ENCODE measurements around the gene DENND11.
A peak's percentile ranks its signal among the peaks of the same experiment; 100 is the strongest.

Gene DENND11

DNA sequence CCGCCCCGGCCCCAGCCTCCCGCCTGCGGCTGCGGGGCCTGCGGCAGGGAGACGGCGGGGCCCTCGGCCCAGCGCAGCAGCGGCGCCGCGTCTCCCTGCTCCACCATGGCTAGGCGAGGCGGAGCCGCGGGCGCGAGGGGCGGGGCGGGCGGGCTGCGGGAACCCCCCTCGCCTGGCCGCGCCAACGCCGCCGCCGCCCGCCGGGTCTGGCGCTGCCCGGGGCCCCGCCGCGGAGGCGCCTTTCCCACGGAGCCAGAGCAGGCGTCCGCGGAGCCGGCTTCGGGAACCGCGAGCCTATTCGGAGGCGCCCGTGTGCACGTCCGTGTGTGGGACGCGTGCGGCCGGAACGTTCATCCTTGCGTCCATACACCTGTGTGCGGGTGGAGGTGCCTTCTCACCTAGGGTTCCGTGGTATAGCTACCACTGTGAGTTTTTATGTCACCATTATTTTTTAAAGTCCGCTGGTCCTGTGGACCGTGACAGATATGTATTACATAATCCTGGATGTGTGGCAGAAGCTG is at the start of gene DENND11:
DENND11 (minus strand) TSS at position 120 of the 521 bp plus-strand sequence; CDS start at position 107, 13 bp downstream.
- no peaks in the 10 kb centered on the region for H3K27me3 Mint-ChIP-seq

DNA sequence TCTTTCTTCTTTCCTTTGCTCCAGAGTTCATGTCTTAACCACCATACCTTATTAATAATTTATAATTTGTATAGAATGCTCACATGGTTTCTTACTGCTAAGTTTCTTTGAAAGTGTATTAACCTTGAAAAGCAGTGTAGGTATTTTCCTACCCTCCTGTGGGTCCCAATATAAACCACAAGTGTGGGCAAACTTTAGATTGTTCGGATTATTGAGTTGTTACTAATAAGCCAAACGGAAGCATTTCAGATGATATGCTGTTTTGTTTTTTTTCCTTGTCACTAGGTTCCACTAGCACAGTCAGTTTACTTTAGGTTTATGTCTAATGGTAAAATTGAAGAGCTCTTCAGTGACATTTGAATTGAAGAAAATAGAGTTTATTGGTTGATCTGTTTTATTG is 46.4 kb upstream of the DENND11 start:
- DNase-seq, result no peak
- Mint-ChIP-seq H3K27me3 (no peaks in the 10 kb centered on the region), H3K4me3 (no peak overlapping the region), H3K9me3 (peaks cover 28% of the 10 kb centered on the region), H3K27ac (no peak overlapping the region), H3K4me1 (ENCODE audit: low read depth) (peaks cover 12% of the 10 kb centered on the region), H3K36me3 (ENCODE audit: low read depth) (peaks cover 93% of the 10 kb centered on the region)

More for the DNA sequence above, at the start of gene DENND11:
- no peaks in the 10 kb centered on the region for H3K9me3 Mint-ChIP-seq
- peak within 1 kb of the TSS; percentile 83 for H3K4me3 Mint-ChIP-seq
- peak within 1 kb of the TSS; percentile 77 for H3K27ac Mint-ChIP-seq
- H3K36me3 Mint-ChIP-seq (ENCODE audit: low read depth), result no peaks in the 10 kb centered on the region
- H3K4me1 Mint-ChIP-seq (ENCODE audit: low read depth), result peaks cover 44% of the 10 kb centered on the region
- DNase-seq, result peak; percentile 74

- H3K27me3 Mint-ChIP-seq, result no peaks in the 10 kb centered on the region
These were observed 42.2 kb upstream of the DENND11 start for GRCh38 chr7:141744131-141744530.

DNA sequence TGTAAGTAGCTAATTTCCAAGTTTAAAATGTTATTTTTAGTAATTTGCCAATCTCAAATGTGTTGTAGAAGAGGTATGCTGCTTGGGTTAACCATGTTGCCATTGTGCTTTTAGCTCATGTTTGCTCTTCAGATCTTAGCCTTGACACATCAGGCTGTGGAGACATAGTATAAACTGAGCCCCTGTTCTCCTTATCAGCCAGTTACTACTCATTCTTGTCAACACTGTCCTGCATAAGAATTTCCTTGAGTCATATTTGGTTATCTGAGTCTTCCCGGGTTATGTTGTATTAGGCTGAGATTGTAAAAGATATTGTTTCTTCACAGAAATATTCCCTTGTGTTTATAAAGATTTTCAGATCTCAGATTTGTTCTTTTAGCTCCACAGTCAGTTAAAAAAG is 40.3 kb upstream of the DENND11 start:
- peaks cover 93% of the 10 kb centered on the region for H3K36me3 Mint-ChIP-seq (ENCODE audit: low read depth)
- H3K27ac Mint-ChIP-seq, result peak overlapping the region; percentile 85
- peaks cover 53% of the 10 kb centered on the region for H3K4me1 Mint-ChIP-seq (ENCODE audit: low read depth)
- no peaks in the 10 kb centered on the region for H3K9me3 Mint-ChIP-seq
- H3K4me3 Mint-ChIP-seq, result no peak overlapping the region
- no peaks in the 10 kb centered on the region for H3K27me3 Mint-ChIP-seq
- DNase-seq, result no peak

More at GRCh38 chr7:141744131-141744530, 42.2 kb upstream of the DENND11 start:
- Mint-ChIP-seq H3K27ac (no peak overlapping the region), H3K4me3 (no peak overlapping the region), H3K36me3 (ENCODE audit: low read depth) (peaks cover 93% of the 10 kb centered on the region), H3K4me1 (ENCODE audit: low read depth) (peaks cover 48% of the 10 kb centered on the region), H3K9me3 (no peaks in the 10 kb centered on the region)
- no peak for DNase-seq

DNA sequence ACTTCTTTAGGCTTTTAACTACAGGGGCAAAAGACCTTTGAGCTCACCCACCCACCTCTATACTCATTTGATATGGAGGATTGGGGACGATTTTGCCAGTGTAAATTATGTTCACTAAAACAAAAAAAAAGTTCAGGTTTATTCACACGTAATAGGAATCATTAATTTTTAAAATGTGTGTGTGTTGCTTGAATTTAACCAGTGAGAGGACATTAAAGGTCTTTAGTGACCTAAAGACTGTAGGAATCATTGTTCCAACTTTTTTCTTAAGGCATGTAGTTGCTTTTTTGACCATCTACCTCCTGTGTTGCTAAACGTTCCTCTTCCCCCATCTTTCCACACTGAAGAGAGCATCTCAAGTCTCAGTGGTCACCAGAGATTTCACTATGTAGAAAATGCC is 37.3 kb upstream of the DENND11 start:
- Mint-ChIP-seq H3K27me3 (no peaks in the 10 kb centered on the region), H3K4me3 (peak overlapping the region; percentile 99), H3K4me1 (ENCODE audit: low read depth) (peaks cover 52% of the 10 kb centered on the region), H3K9me3 (no peaks in the 10 kb centered on the region), H3K27ac (peak overlapping the region; percentile 99), H3K36me3 (ENCODE audit: low read depth) (peaks cover 66% of the 10 kb centered on the region)
- no peak for DNase-seq

GRCh38 chr7:141738592-141739013 is 36.6 kb upstream of the DENND11 start:
- Mint-ChIP-seq H3K4me1 (ENCODE audit: low read depth) (peaks cover 46% of the 10 kb centered on the region), H3K27me3 (no peaks in the 10 kb centered on the region), H3K36me3 (ENCODE audit: low read depth) (peaks cover 60% of the 10 kb centered on the region), H3K9me3 (no peaks in the 10 kb centered on the region), H3K27ac (peak overlapping the region; percentile 99), H3K4me3 (peak overlapping the region; percentile 99)
- DNase-seq, result no peak

DNA sequence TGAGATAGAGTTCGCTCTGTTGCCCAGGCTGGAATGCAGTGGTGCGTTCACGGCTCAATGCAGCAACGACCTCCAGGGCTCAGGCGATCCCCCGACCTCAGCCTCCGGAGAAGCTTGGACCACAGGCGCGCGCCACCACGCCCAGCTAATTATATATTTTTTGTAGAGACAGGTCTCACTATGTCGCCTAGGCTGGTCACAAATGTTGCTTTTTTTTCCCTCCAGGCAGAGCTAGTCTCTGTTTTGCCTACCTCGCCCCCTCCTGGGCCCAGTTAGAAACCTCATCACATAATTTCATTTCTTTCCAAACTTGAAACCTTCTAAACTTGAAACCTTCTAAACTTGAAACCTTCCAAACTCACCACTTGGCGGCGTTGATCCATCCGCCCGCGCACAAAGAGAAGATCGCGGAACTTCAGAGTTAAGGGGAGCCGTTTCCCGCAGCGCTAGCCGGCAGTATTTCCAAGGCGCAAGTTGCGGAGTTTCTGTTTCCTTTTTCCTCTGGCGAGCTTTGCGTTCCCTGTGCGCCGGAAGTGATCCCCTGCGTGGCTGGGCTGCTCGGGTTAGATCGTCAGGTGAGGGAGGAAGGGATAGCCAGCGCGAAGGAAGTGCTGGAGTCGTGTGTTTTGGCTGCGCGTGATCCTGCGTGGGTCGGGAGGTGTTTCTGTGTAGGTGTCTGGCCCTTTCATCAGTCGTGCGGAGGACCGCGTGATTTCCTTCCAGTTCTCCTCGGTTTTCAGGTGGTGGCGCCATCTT is 36.0 kb upstream of the DENND11 start, which contains the start of gene SSBP1:
SSBP1 (plus strand) TSS at position 523 of the 756 bp plus-strand sequence. CDS start 809 bp downstream, outside the sequence.
- Mint-ChIP-seq H3K27me3 (no peaks in the 10 kb centered on the region), H3K4me1 (ENCODE audit: low read depth) (peaks cover 42% of the 10 kb centered on the region), H3K36me3 (ENCODE audit: low read depth) (peaks cover 54% of the 10 kb centered on the region), H3K4me3 (peak within 1 kb of the TSS; percentile 99), H3K9me3 (no peaks in the 10 kb centered on the region), H3K27ac (peak within 1 kb of the TSS; percentile 99)
- DNase-seq, result peak; percentile 92

GRCh38 chr7:141737118-141737835 is 35.3 kb upstream of the DENND11 start:
- peak overlapping the region; percentile 99 for H3K27ac Mint-ChIP-seq

GRCh38 chr7:141731476-141732149 is 29.6 kb upstream of the DENND11 start:
- H3K4me3 Mint-ChIP-seq, result no peak overlapping the region
- no peaks in the 10 kb centered on the region for H3K27me3 Mint-ChIP-seq
- no peak for DNase-seq
- H3K36me3 Mint-ChIP-seq (ENCODE audit: low read depth), result no peaks in the 10 kb centered on the region
- no peaks in the 10 kb centered on the region for H3K9me3 Mint-ChIP-seq
- peaks cover under 1% of the 10 kb centered on the region for H3K4me1 Mint-ChIP-seq (ENCODE audit: low read depth)
- H3K27ac Mint-ChIP-seq, result no peak overlapping the region

More at GRCh38 chr7:141737118-141737835, 35.3 kb upstream of the DENND11 start:
- Mint-ChIP-seq H3K27me3 (no peaks in the 10 kb centered on the region), H3K4me1 (ENCODE audit: low read depth) (peaks cover 37% of the 10 kb centered on the region), H3K4me3 (peak overlapping the region; percentile 99), H3K36me3 (ENCODE audit: low read depth) (peaks cover 46% of the 10 kb centered on the region), H3K9me3 (no peaks in the 10 kb centered on the region)
- peak; percentile 34 for DNase-seq

DNA sequence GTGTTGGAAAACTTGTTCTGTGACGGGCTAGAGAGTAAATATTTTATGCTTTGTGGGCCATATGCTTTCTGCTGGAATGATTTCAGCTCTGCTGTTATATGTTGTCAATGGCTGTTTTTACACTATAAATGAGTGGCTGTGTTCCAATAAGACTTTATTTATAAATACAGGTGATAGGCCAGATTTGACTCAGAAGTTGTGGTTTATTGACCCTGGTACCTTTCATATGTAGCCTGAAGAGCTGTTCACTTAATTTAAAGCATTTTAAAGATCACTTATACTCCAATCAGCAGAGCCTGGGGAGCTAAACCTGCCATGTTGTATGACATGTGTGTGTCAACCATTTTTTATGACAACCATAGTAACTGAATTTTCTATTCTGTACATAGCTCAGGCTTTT is 27.1 kb upstream of the DENND11 start:
- no peak overlapping the region for H3K27ac Mint-ChIP-seq
- H3K4me3 Mint-ChIP-seq, result no peak overlapping the region
- no peaks in the 10 kb centered on the region for H3K36me3 Mint-ChIP-seq (ENCODE audit: low read depth)
- DNase-seq, result no peak
- no peaks in the 10 kb centered on the region for H3K27me3 Mint-ChIP-seq
- H3K9me3 Mint-ChIP-seq, result no peaks in the 10 kb centered on the region
- H3K4me1 Mint-ChIP-seq (ENCODE audit: low read depth), result no peaks in the 10 kb centered on the region

- H3K27me3 Mint-ChIP-seq, result no peaks in the 10 kb centered on the region
- H3K4me1 Mint-ChIP-seq (ENCODE audit: low read depth), result no peaks in the 10 kb centered on the region
- H3K4me3 Mint-ChIP-seq, result no peak overlapping the region
- DNase-seq, result no peak
- no peaks in the 10 kb centered on the region for H3K9me3 Mint-ChIP-seq
- H3K36me3 Mint-ChIP-seq (ENCODE audit: low read depth), result no peaks in the 10 kb centered on the region
- no peak overlapping the region for H3K27ac Mint-ChIP-seq
These were observed 20.6 kb upstream of the DENND11 start for GRCh38 chr7:141722529-141722928.

- Mint-ChIP-seq H3K4me1 (ENCODE audit: low read depth) (no peaks in the 10 kb centered on the region), H3K9me3 (no peaks in the 10 kb centered on the region), H3K4me3 (no peak overlapping the region), H3K27ac (no peak overlapping the region), H3K27me3 (no peaks in the 10 kb centered on the region), H3K36me3 (ENCODE audit: low read depth) (no peaks in the 10 kb centered on the region)
- no peak for DNase-seq
These were observed 15.5 kb upstream of the DENND11 start for GRCh38 chr7:141717450-141717849.

DNA sequence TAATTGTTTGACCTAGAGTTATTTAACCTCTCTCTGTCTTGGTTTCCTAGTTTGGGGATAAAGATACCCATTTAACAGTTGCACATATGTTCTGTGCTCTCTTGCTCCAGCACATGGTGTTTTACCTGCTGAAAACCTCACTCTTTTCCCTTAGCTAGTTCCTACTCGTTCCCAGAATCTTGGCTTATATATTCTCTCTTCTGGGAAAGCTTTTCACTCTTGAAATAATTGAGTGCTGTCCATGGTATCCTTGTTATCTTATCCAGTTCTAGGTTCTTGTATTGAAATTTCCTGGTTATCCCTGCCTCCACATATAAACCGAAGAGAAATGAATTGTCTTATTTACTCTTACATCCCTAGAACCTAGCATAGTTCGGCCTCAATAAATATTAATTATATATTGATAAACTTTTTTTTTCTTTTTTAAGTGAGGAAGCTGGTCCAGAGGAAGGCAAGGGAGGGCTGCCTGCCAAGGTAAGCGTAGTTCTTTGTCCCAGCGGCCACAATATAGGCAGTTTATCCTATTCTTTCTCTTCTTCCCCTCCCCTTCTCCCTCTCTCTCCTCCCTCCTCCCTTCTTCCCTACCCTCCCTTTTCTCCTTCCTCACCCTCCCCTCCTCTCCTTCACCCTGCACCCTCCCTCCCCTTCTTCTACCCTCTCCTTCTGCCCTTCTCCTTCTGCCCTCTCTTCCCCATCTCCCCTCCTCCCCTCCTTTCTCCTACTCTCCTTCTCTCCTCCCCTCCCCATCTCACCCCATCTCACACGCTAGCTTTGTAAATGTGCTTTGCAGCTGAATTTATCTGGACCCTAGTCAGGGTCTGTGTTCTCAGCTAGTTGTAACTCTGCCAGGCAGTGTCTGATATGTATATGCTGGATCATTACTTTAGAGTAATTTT is 14.1 kb upstream of the DENND11 start:
- Mint-ChIP-seq H3K36me3 (ENCODE audit: low read depth) (no peaks in the 10 kb centered on the region), H3K27me3 (no peaks in the 10 kb centered on the region), H3K4me1 (ENCODE audit: low read depth) (peaks cover 4% of the 10 kb centered on the region), H3K9me3 (no peaks in the 10 kb centered on the region), H3K27ac (no peak overlapping the region), H3K4me3 (no peak overlapping the region)
- DNase-seq, result no peak

Data from activated T-cell treated with anti-CD3 and anti-CD28 coated beads, Interleukin-2, amount 50 U/mL, for 24 hours (primary cell).